Ishikawa (cell line): ENCODE data around the gene ACOT8.

Source experiments
- CEBPB ChIP-seq: IDR thresholded peaks from 2 replicates; pipeline ENCODE4 v1.6.1; 2012
- EGR1 ChIP-seq: IDR thresholded peaks from 2 replicates; pipeline ENCODE4 v1.6.1; 2012
- EP300 ChIP-seq: IDR thresholded peaks from 2 replicates; pipeline ENCODE4 v1.6.1; 2012; ENCODE audit warnings: borderline replicate concordance
- MAX ChIP-seq: IDR thresholded peaks from 2 replicates; pipeline ENCODE4 v1.6.1; 2012
- NFIC ChIP-seq: IDR thresholded peaks from 2 replicates; pipeline ENCODE4 v1.6.1; 2012
- TAF1 ChIP-seq: IDR thresholded peaks from 2 replicates; pipeline ENCODE4 v1.6.1; 2012; ENCODE audit warnings: low read depth, mild to moderate bottlenecking
- TCF12 ChIP-seq: IDR thresholded peaks from 2 replicates; pipeline ENCODE4 v1.6.1; 2012; ENCODE audit warnings: low read depth

- TF ChIP-seq MAX = no peak
- no peak for TF ChIP-seq EP300
- TF ChIP-seq CEBPB = no peak
- TF ChIP-seq TAF1 = no peak
- TF ChIP-seq TCF12 = no peak
- no peak for TF ChIP-seq NFIC
- no peak for TF ChIP-seq EGR1
Measured at GRCh38 chr20:45886590-45887345, 29.6 kb upstream of the ACOT8 start.
